HepG2 (cell line): ENCODE data around the gene ZFPM1. TPM values are rescaled to one million over a fixed set of nuclear protein-coding genes. Genes with fewer than 3 reads are reported as not detected.

Source experiments
- ATAC-seq: fragments of 200-7000 bp; cut with Tn5 transposase; 3 replicates; pipeline ENCODE4 v1.9.1; 2020; ENCODE audit warnings: mild to moderate bottlenecking, moderate library complexity
- BruUV-seq: library from RNA; stranded (reverse); fragments of 400-500 nt; replicated peaks from 2 replicates; lab custom pipeline; 2021; lab: Mats Ljungman, UMichigan
- CTCF ChIA-PET: fragments of 300-600 bp; formaldehyde crosslinking; extraction: SDS; loops from one replicate; lab custom pipeline; 2021; ENCODE audit warnings: low total read pairs, inconsistent platforms, low intra/inter-chr PET ratio; lab: Yijun Ruan, JAX
- POLR2A ChIA-PET: fragments of 350-600 bp; sonication (Branson Sonifier 250); formaldehyde crosslinking; loops from one replicate; lab custom pipeline; 2020; ENCODE audit warnings: antibody characterized with exemption, inconsistent platforms; lab: Yijun Ruan, JAX
- DNase-seq: peaks from one replicate; pipeline ENCODE4 v3.0.0-alpha.2; 2015; ENCODE audit warnings: low spot score
- FAIRE-seq: peaks from 3 replicates; lab custom pipeline; 2011; peaks lifted over from hg19 to GRCh38; lab: Jason Lieb, UNC
- H2AFZ ChIP-seq: one replicate; pipeline ENCODE4 v1.6.1; 2011; ENCODE audit warnings: low read length, inconsistent platforms
- H3K27ac ChIP-seq: fragments of 300-600 bp; 3 replicates; pipeline ENCODE4 v1.8.0; 2011; ENCODE audit warnings: mixed run types, mild to moderate bottlenecking, mixed read lengths, low read length, inconsistent platforms; ENCODE audit not compliant: insufficient read depth; ENCODE audit errors: extremely low read length
- H3K27me3 ChIP-seq, 2 experiments: fragments of 200-600 bp in 1 of 2; 2 replicates in 1 of 2; 3 replicates in 1 of 2; pipeline versions ENCODE4 v1.6.0 to v1.8.0; 2011; ENCODE audit warnings: low read length in 2 of 2, mild to moderate bottlenecking in 2 of 2, moderate library complexity in 2 of 2, inconsistent platforms in 1 of 2; ENCODE audit not compliant: insufficient read depth in 2 of 2, control insufficient read depth in 1 of 2
- H3K36me3 ChIP-seq, 2 experiments: fragments of 200-600 bp in 1 of 2; replicated peaks in 1 of 2; 2 replicates in 1 of 2; 3 replicates in 1 of 2; pipeline versions ENCODE4 v1.5.1 to v1.8.0; 2011; ENCODE audit warnings: low read length in 2 of 2, inconsistent platforms in 1 of 2; ENCODE audit not compliant: insufficient read depth in 2 of 2, control insufficient read depth in 1 of 2
- H3K4me1 ChIP-seq: 2 replicates; pipeline ENCODE4 v1.5.1; 2012; ENCODE audit warnings: low read length, inconsistent platforms; ENCODE audit not compliant: insufficient read depth
- H3K4me2 ChIP-seq: 2 replicates; pipeline ENCODE4 v1.6.0; 2011; ENCODE audit warnings: low read depth, low read length, inconsistent platforms
- H3K4me3 ChIP-seq, 3 experiments: fragments of 200-600 bp in 1 of 3; sonication (generic), shearing (Covaris generic) in 1 of 3; replicated peaks in 1 of 3; 2 replicates each; pipeline ENCODE4 v1.5.1; 2011 to 2016; ENCODE audit warnings: low read length in 3 of 3, inconsistent platforms in 2 of 3, low read depth in 2 of 3, mild to moderate bottlenecking in 2 of 3, control low read depth in 1 of 3, mixed read lengths in 1 of 3; ENCODE audit not compliant: insufficient read depth in 1 of 3
- H3K79me2 ChIP-seq: one replicate; pipeline ENCODE4 v1.6.1; 2011; ENCODE audit warnings: low read length, inconsistent platforms; ENCODE audit not compliant: insufficient read depth
- H3K9ac ChIP-seq: 2 replicates; pipeline ENCODE4 v1.6.0; 2011; ENCODE audit warnings: mild to moderate bottlenecking, low read depth, low read length, inconsistent platforms; ENCODE audit not compliant: insufficient read depth
- H3K9me3 ChIP-seq: 2 replicates; pipeline ENCODE4 v1.5.1; 2012; ENCODE audit warnings: mild to moderate bottlenecking, low read length
- H4K20me1 ChIP-seq: 2 replicates; pipeline ENCODE4 v1.6.0; 2011; ENCODE audit warnings: inconsistent platforms, mild to moderate bottlenecking, low read length, moderate library complexity; ENCODE audit not compliant: insufficient read depth
- ATF6 ChIP-seq: sonication (generic); formaldehyde crosslinking; conservative IDR thresholded peaks from 2 replicates; pipeline ENCODE4 v1.4.0; 2020; ENCODE audit warnings: missing genetic modification reagents
- EZH2 ChIP-seq: conservative IDR thresholded peaks from 2 replicates; pipeline ENCODE4 v1.6.1; 2012; ENCODE audit warnings: mild to moderate bottlenecking, low read depth, low read length, moderate library complexity
- HNF4G ChIP-seq, 2 experiments: sonication (generic) in 1 of 2; formaldehyde crosslinking in 1 of 2; IDR thresholded peaks; 2 replicates each; pipeline versions ENCODE4 v1.4.0 to v1.6.1; 2011 to 2020; ENCODE audit warnings: borderline replicate concordance in 2 of 2, low read depth in 2 of 2, mild to moderate bottlenecking in 2 of 2, low read length in 1 of 2, missing genetic modification reagents in 1 of 2, moderate library complexity in 1 of 2
- MTF2 ChIP-seq: sonication (generic); formaldehyde crosslinking; IDR thresholded peaks from 2 replicates; pipeline ENCODE4 v1.5.0; 2020; ENCODE audit warnings: missing genetic modification reagents, borderline replicate concordance
- MYC ChIP-seq: sonication (generic); formaldehyde crosslinking; IDR thresholded peaks from 2 replicates; pipeline ENCODE4 v1.9.0; 2021; ENCODE audit warnings: missing genetic modification reagents, borderline replicate concordance
- ZNF574 ChIP-seq: sonication (generic); formaldehyde crosslinking; IDR thresholded peaks from 2 replicates; pipeline ENCODE4 v1.4.0; 2020; ENCODE audit warnings: missing genetic modification reagents
- WGBS: methylation state at CpG from one replicate; pipeline ENCODE4 v1.1.6; 2017; ENCODE audit warnings: low lambda C conversion rate; 5-methylcytosine and 5-hydroxymethylcytosine counted together
- in situ Hi-C: cut with HindIII; loops from 2 replicates; pipeline ENCODE4 v1.10.0; 2017; ENCODE audit warnings: low pct_unique_long_range_greater_than_20kb; ENCODE audit not compliant: extremely low pct_ligation_motif_present
- intact Hi-C: fragments of 100-400 bp; cut with micrococcal nuclease; formaldehyde crosslinking; loops from one replicate; pipeline ENCODE4 v1.10.0; 2022; ENCODE audit not compliant: unreplicated experiment
- polyA plus RNA-seq, 8 experiments: library from polyadenylated mRNA; depleted of rRNA in 3 of 8; stranded (reverse) in 7 of 8; unstranded in 1 of 8; fragments of >200 nt; fragmentation: Illumina TruSeq in 4 of 8; extraction: Trizol in 4 of 8; gene quantifications; 2 replicates each; pipeline versions ENCODE4 v1.2.1 to v1.2.3, GENCODE V29; 2011 to 2016; ENCODE audit warnings: low read depth in 4 of 8, missing spikeins in 1 of 8, mixed read lengths in 1 of 8; ENCODE audit not compliant: insufficient read depth in 1 of 8
- total RNA-seq, 5 experiments: library from RNA; depleted of rRNA; stranded (reverse); fragments of >200 nt; fragmentation: Illumina TruSeq; extraction: Trizol; gene quantifications; 2 replicates each; pipeline ENCODE4 v1.2.3, GENCODE V29; 2016; ENCODE audit warnings: low read depth in 1 of 5

ZFPM1 gene
- total and polyA plus RNA-seq, 2 of the 13 experiments (the other 11 are each of a cell fraction or from before 2014, with no cell fraction given): 1.3 to 3.8 TPM

- peak; percentile 18; the same call in 1 of the 2 replicates for TF ChIP-seq MTF2 (CRISPR knock-in tag)
- no peak for TF ChIP-seq HNF4G (IDR thresholded peaks at IDR 0.05; ENCODE audit: borderline replicate concordance, low read depth, low read length)
- no peak for TF ChIP-seq HNF4G (CRISPR knock-in tag; IDR thresholded peaks at IDR 0.05; ENCODE audit: borderline replicate concordance, low read depth)
- peak; percentile 95 for TF ChIP-seq EZH2
- in situ Hi-C loops (loop anchor here (10.0 kb wide), 1 partner anchor 241 kb away; no protein-coding TSS in a partner anchor), intact Hi-C loops (loop anchor here (2.0 kb wide), 1 partner anchor 241 kb away; no protein-coding TSS in a partner anchor)
- ATAC-seq (no peak), FAIRE-seq (no peak), DNase-seq (no peak)
- H3K4me2 ChIP-seq: no peak overlapping the region
- no peaks in the 10 kb centered on the region for H3K9me3 ChIP-seq
- CTCF ChIA-PET: no interaction called here
- peaks cover 60 to 99% of the 10 kb centered on the region in 2 experiments for H3K27me3 ChIP-seq
- WGBS: 30% methylated on average over 19 of the region's 36 CpGs
- no peaks in the 10 kb centered on the region for H3K79me2 ChIP-seq
- H3K36me3 ChIP-seq: no peaks in the 10 kb centered on the region
- no peaks in the 10 kb centered on the region for H3K4me1 ChIP-seq
- no peak overlapping the region for H3K4me3 ChIP-seq
- no TSS peak for BruUV-seq
- POLR2A ChIA-PET: interaction anchor here (0.7 to 1.4 kb wide), 2 partner anchors 52 to 134 kb away, joined by 3 to 4 read pairs; partner anchors contain the start of gene ZC3H18
- H2AFZ ChIP-seq: no peak overlapping the region
- no peak overlapping the region for H3K9ac ChIP-seq
- peaks cover 8% of the 10 kb centered on the region; the same call in 1 of the 2 replicates for H4K20me1 ChIP-seq
- H3K27ac ChIP-seq: no peak overlapping the region
Measured at GRCh38 chr16:88435437-88436355, 17.4 kb upstream of the ZFPM1 start.

- H3K27me3 ChIP-seq: peaks cover 58 to 99% of the 10 kb centered on the region in 2 experiments
- POLR2A ChIA-PET: no interaction called here
- intact Hi-C loops: loop anchor here (2.0 kb wide), 1 partner anchor 242 kb away; no protein-coding TSS in a partner anchor
- no peak for FAIRE-seq
- TF ChIP-seq MYC (CRISPR knock-in tag) (peak; percentile 40; the same call in 1 of the 2 replicates), ATF6 (CRISPR knock-in tag) (no peak), ZNF574 (CRISPR knock-in tag) (0 out of 2 replicates have a peak, but pooled peaks have one; percentile 50)
- no peak for DNase-seq
- BruUV-seq: no TSS peak
- CTCF ChIA-PET: interaction anchor here (1.2 to 1.6 kb wide), 2 partner anchors 91 to 125 kb away, joined by 3 read pairs; no protein-coding TSS in a partner anchor
- WGBS: 65% methylated on average over 22 of the region's 36 CpGs
- no peaks in the 10 kb centered on the region for H3K36me3 ChIP-seq
- H3K79me2 ChIP-seq: no peaks in the 10 kb centered on the region
- no peak overlapping the region for H3K27ac ChIP-seq
- H3K4me3 ChIP-seq: no peak overlapping the region
- peaks cover 8% of the 10 kb centered on the region; the same call in 1 of the 2 replicates for H4K20me1 ChIP-seq
- ATAC-seq: peak; percentile 4; the same call in 2 of the 3 replicates
- H3K9me3 ChIP-seq: no peaks in the 10 kb centered on the region
- H3K9ac ChIP-seq: no peak overlapping the region
- no peaks in the 10 kb centered on the region for H3K4me1 ChIP-seq
- no peak overlapping the region for H2AFZ ChIP-seq
- in situ Hi-C loops: loop anchor here (10.0 kb wide), 1 partner anchor 242 kb away; no protein-coding TSS in a partner anchor
- H3K4me2 ChIP-seq: no peak overlapping the region; the same call in 1 of the 2 replicates
Measured at GRCh38 chr16:88436796-88437195, 16.3 kb upstream of the ZFPM1 start.
